ENCODE measurements around the gene RIMBP2. TPM values are rescaled to one million over a fixed set of nuclear protein-coding genes. Genes with fewer than 3 reads are reported as not detected.
A peak's percentile ranks its signal among the peaks of the same experiment; 100 is the strongest.

Gene RIMBP2
- total RNA-seq, 1 experiment from 2014 or later = not detected

- ChIA-PET CTCF (interaction anchor here (0.7 kb wide), 1 partner anchor 131 kb away, joined by 4 read pairs; no protein-coding TSS in a partner anchor), POLR2A (no interaction called here)
- intact Hi-C loops (cut with micrococcal nuclease) = loop anchor here (10.0 kb wide), 1 partner anchor 331 kb away; no protein-coding TSS in a partner anchor
- no peak for TF ChIP-seq CTCF (IDR thresholded peaks at IDR 0.05; ENCODE audit: unreplicated experiment)
- Mint-ChIP-seq H3K4me3 (ENCODE audit: unreplicated experiment) (no peak overlapping the region), H3K27me3 (ENCODE audit: insufficient read depth, unreplicated experiment) (no peaks in the 10 kb centered on the region), H3K36me3 (ENCODE audit: insufficient read depth, unreplicated experiment) (no peaks in the 10 kb centered on the region), H3K27ac (ENCODE audit: low read depth, unreplicated experiment) (no peak overlapping the region), H3K9me3 (ENCODE audit: unreplicated experiment) (no peaks in the 10 kb centered on the region), H3K4me1 (ENCODE audit: insufficient read depth, unreplicated experiment) (peaks cover 6% of the 10 kb centered on the region)
- DNase-seq (ENCODE audit: unreplicated experiment) = peak; percentile 20
- no TSS peak for BruUV-seq (replicated peaks)
Observed at GRCh38 chr12:130764073-130764472, 48.0 kb upstream of the RIMBP2 start.

- Mint-ChIP-seq H3K27me3 (ENCODE audit: insufficient read depth, unreplicated experiment) (no peaks in the 10 kb centered on the region), H3K4me1 (ENCODE audit: insufficient read depth, unreplicated experiment) (no peaks in the 10 kb centered on the region), H3K4me3 (ENCODE audit: unreplicated experiment) (no peak overlapping the region), H3K9me3 (ENCODE audit: unreplicated experiment) (no peaks in the 10 kb centered on the region), H3K27ac (ENCODE audit: low read depth, unreplicated experiment) (no peak overlapping the region), H3K36me3 (ENCODE audit: insufficient read depth, unreplicated experiment) (no peaks in the 10 kb centered on the region)
- ChIA-PET CTCF (interaction anchor here (1.2 to 2.9 kb wide), 5 partner anchors 14 to 331 kb away, joined by 3 to 9 read pairs (median 5); no protein-coding TSS in a partner anchor), POLR2A (interaction anchor here (0.6 kb wide), 1 partner anchor 54 kb away, joined by 3 read pairs; no protein-coding TSS in a partner anchor)
- no peak for TF ChIP-seq CTCF (IDR thresholded peaks at IDR 0.05; ENCODE audit: unreplicated experiment)
- no peak for DNase-seq (ENCODE audit: unreplicated experiment)
- intact Hi-C loops (cut with micrococcal nuclease) = loop anchor here (10.0 kb wide), 1 partner anchor 333 kb away; no protein-coding TSS in a partner anchor
- no TSS peak for BruUV-seq (replicated peaks)
Observed at GRCh38 chr12:130762319-130762675, 46.2 kb upstream of the RIMBP2 start.

- intact Hi-C loops (cut with micrococcal nuclease) = loop anchor here (1.0 to 10.0 kb wide), 2 partner anchors 58 to 333 kb away; no protein-coding TSS in a partner anchor
- no peaks in the 10 kb centered on the region for H3K36me3 Mint-ChIP-seq (ENCODE audit: insufficient read depth, unreplicated experiment)
- CTCF ChIA-PET = interaction anchor here (0.6 to 2.9 kb wide), 11 partner anchors 9 to 1358 kb away, joined by 3 to 9 read pairs (median 3); no protein-coding TSS in a partner anchor
- H3K9me3 Mint-ChIP-seq (ENCODE audit: unreplicated experiment) = no peaks in the 10 kb centered on the region
- no TSS peak for BruUV-seq (replicated peaks)
- no peaks in the 10 kb centered on the region for H3K4me1 Mint-ChIP-seq (ENCODE audit: insufficient read depth, unreplicated experiment)
- no peaks in the 10 kb centered on the region for H3K27me3 Mint-ChIP-seq (ENCODE audit: insufficient read depth, unreplicated experiment)
- peak; percentile 85 for TF ChIP-seq CTCF (IDR thresholded peaks at IDR 0.05; ENCODE audit: unreplicated experiment)
- POLR2A ChIA-PET = no interaction called here
- DNase-seq (ENCODE audit: unreplicated experiment) = peak; percentile 45
- no peak overlapping the region for H3K27ac Mint-ChIP-seq (ENCODE audit: low read depth, unreplicated experiment)
- no peak overlapping the region for H3K4me3 Mint-ChIP-seq (ENCODE audit: unreplicated experiment)
Observed at GRCh38 chr12:130761537-130762318, 45.6 kb upstream of the RIMBP2 start.

- BruUV-seq (replicated peaks) = no TSS peak
- H3K4me3 Mint-ChIP-seq (ENCODE audit: unreplicated experiment) = no peak overlapping the region
- intact Hi-C loops (cut with micrococcal nuclease) = no loop called here
- ChIA-PET CTCF (no interaction called here), POLR2A (no interaction called here)
- no peak for DNase-seq (ENCODE audit: unreplicated experiment)
- peaks cover 5% of the 10 kb centered on the region for H3K4me1 Mint-ChIP-seq (ENCODE audit: insufficient read depth, unreplicated experiment)
- TF ChIP-seq CTCF (IDR thresholded peaks at IDR 0.05; ENCODE audit: unreplicated experiment) = no peak
- H3K27me3 Mint-ChIP-seq (ENCODE audit: insufficient read depth, unreplicated experiment) = no peaks in the 10 kb centered on the region
- no peak overlapping the region for H3K27ac Mint-ChIP-seq (ENCODE audit: low read depth, unreplicated experiment)
- H3K9me3 Mint-ChIP-seq (ENCODE audit: unreplicated experiment) = peaks cover 10% of the 10 kb centered on the region
- H3K36me3 Mint-ChIP-seq (ENCODE audit: insufficient read depth, unreplicated experiment) = no peaks in the 10 kb centered on the region
Observed at GRCh38 chr12:130754234-130754901, 38.3 kb upstream of the RIMBP2 start.

All from MCF 10A (cell line).